OCI-LY3 (cell line): ENCODE data around the gene FMNL3.

Experiments used
- CTCF ChIP-seq: fragments of 200-600, 300-600 bp; sonication (generic); IDR thresholded peaks from 2 replicates; pipeline ENCODE4 v1.5.1; 2014; ENCODE audit warnings: antibody characterized with exemption, low read length, low read depth
- EZH2phosphoT487 ChIP-seq: fragments of 200-600 bp; shearing (Covaris generic); IDR thresholded peaks from 2 replicates; pipeline ENCODE4 v1.6.1; 2018; ENCODE audit warnings: antibody characterized with exemption, mixed run types, low read depth

DNA sequence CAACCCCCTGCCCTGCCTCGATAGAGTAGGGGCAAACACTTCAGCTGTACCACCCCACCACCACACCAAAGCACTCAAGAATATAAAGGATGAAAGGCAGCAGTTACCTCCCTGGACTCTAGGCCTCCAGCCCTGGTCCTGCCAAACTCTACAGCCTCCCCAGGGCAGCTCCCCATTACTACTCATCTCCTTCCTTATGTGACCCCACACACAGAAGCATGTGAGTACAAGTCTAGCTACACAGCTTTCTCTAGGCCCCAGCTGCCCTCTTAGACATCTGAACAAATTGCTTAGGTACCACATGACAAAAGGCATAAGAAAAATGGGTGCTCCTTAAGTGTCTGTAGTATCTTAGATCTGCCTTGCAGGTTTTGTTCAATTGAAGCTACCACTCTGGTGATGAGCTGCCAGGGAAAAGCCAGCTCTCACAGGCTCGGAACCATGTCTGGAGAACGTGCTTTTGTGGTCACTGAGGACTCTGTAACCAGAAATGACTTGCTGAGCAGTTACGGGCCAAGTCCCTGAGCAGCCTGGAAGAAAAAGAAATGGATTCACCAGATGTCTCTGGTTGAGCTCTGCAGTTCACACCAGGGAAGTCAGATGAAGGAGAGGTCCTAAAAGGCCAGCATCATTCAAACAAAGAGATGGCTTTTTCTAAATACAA lies 32.8 kb downstream of the FMNL3 start:
- TF ChIP-seq CTCF (no peak), EZH2phosphoT487 (no peak)
